ENCODE measurements around the gene AAMP.
"Not testable (repeated sequence)": the region's sequence is repeated elsewhere in the genome, so short reads cannot be mapped to it uniquely, and the experiment has no call there.

AAMP gene

GRCh38 chr2:218312267-218312756 lies 42.4 kb upstream of the AAMP start:
- DNase-seq (ENCODE audit: low spot score), result no peak
- in situ Hi-C loops (cut with MboI; ENCODE audit: low pct_unique_long_range_greater_than_20kb, low sequenced_read_pairs, unreplicated experiment), result no loop called here
- no peak for TF ChIP-seq CTCF (IDR thresholded peaks at IDR 0.05; ENCODE audit: extremely low read depth, insufficient read depth, missing control alignments)

GRCh38 chr2:218311541-218312266 lies 41.8 kb upstream of the AAMP start:
- in situ Hi-C loops (cut with MboI; ENCODE audit: low pct_unique_long_range_greater_than_20kb, low sequenced_read_pairs, unreplicated experiment); DNase-seq (ENCODE audit: low spot score): not testable (repeated sequence)

- in situ Hi-C loops (cut with MboI; ENCODE audit: low pct_unique_long_range_greater_than_20kb, low sequenced_read_pairs, unreplicated experiment), result no loop called here
- TF ChIP-seq CTCF (IDR thresholded peaks at IDR 0.05; ENCODE audit: extremely low read depth, insufficient read depth, missing control alignments), result no peak
- DNase-seq (ENCODE audit: low spot score), result no peak
These were observed 41.1 kb upstream of the AAMP start for GRCh38 chr2:218310853-218311540.

GRCh38 chr2:218307415-218308090 lies 37.6 kb upstream of the AAMP start:
- no peak for DNase-seq (ENCODE audit: low spot score)
- in situ Hi-C loops (cut with MboI; ENCODE audit: low pct_unique_long_range_greater_than_20kb, low sequenced_read_pairs, unreplicated experiment), result loop anchor here (10.0 kb wide), 1 partner anchor 47 kb away; the partner anchor contains the start of gene CATIP
- TF ChIP-seq CTCF (IDR thresholded peaks at IDR 0.05; ENCODE audit: extremely low read depth, insufficient read depth, missing control alignments), result no peak

GRCh38 chr2:218306184-218306920 lies 36.4 kb upstream of the AAMP start:
- TF ChIP-seq CTCF (IDR thresholded peaks at IDR 0.05; ENCODE audit: extremely low read depth, insufficient read depth, missing control alignments), result no peak
- no peak for DNase-seq (ENCODE audit: low spot score)
- in situ Hi-C loops (cut with MboI; ENCODE audit: low pct_unique_long_range_greater_than_20kb, low sequenced_read_pairs, unreplicated experiment), result loop anchor here (10.0 kb wide), 1 partner anchor 48 kb away; the partner anchor contains the start of gene CATIP

- in situ Hi-C loops (cut with MboI; ENCODE audit: low pct_unique_long_range_greater_than_20kb, low sequenced_read_pairs, unreplicated experiment), result loop anchor here (10.0 kb wide), 1 partner anchor 49 kb away; the partner anchor contains the start of gene CATIP
- no peak for DNase-seq (ENCODE audit: low spot score)
- no peak for TF ChIP-seq CTCF (IDR thresholded peaks at IDR 0.05; ENCODE audit: extremely low read depth, insufficient read depth, missing control alignments)
These were observed 35.4 kb upstream of the AAMP start for GRCh38 chr2:218305383-218305782.
